ENCODE results near the gene KSR1. TPM values are rescaled to one million over a fixed set of nuclear protein-coding genes. Genes with fewer than 3 reads are reported as not detected.

The KSR1 gene
- total and polyA plus RNA-seq, 2 of the 4 experiments (the other 2 are of a cell fraction): 12.5 to 21.9 TPM

DNA sequence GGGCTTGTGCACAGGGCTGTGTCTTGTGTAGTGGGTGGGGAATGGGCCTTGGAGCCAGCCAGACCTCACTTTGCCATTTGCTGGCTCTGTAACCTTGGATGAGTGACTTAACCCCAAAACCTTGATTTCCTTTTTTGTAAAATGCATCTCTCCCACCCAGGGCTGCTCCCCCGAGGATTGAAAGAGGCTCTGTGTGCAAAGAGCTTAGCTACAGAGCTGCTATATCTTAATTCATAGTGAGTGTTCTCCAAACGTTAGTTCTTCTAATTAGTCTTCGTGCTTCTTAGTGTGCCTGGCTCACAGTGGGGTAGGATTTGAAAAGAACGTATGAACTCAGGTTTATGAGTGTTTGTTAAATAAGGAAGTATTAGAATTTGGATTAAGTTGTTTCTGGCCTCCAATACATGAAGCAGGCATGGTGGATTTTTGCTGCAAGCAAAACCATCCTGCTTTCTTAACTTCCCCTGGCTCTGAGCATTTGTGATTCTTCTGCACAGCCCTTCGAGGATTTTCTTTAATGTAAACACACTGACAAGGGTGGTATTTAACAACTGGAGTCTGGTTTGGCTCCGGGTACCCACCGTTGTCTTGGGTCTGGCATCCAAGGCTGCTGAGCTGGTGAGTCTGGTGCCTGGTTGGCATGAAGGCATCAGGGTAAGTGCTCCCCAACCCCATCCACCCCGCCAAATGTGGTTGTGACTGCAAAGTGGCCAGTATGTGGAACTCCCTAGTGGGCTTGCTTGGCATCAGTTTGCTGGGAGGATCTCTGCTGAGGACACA, 29.7 kb downstream of the KSR1 start:
- DNase-seq: no peak
- Histone ChIP-seq H3K9ac (ENCODE audit: low read depth, low read length) (no peak overlapping the region), H2BK5ac (ENCODE audit: low read depth, low read length, poor library complexity, severe bottlenecking) (no peak overlapping the region), H3K56ac (ENCODE audit: extremely low read depth, insufficient read depth, low read length) (no peak overlapping the region), H3K4ac (ENCODE audit: low read depth, low read length) (peak overlapping the region; percentile 41; the same call in 1 of the 2 replicates), H3K4me3 (ENCODE audit: insufficient read depth, low read depth, low read length) (no peak overlapping the region), H3K4me2 (ENCODE audit: low read depth, low read length) (no peak overlapping the region; the same call in 1 of the 2 replicates), H3K4me1 (ENCODE audit: control insufficient read depth, insufficient read depth, low read length) (peaks cover 27% of the 10 kb centered on the region), H4K8ac (ENCODE audit: low read depth in 2 of 2, low read length in 2 of 2) (no peak overlapping the region), H3K9me3 (ENCODE audit: control insufficient read depth, insufficient read depth, low read length) (no peaks in the 10 kb centered on the region), H3K9me1 (ENCODE audit: insufficient read depth, low read length) (peaks cover 16% of the 10 kb centered on the region), H4K20me1 (ENCODE audit: insufficient read depth, low read length) (peaks cover 67% of the 10 kb centered on the region), H3K36me3 (ENCODE audit: control insufficient read depth, insufficient read depth, low read length) (peaks cover 19% of the 10 kb centered on the region; the same call in 1 of the 2 replicates), H3K18ac (ENCODE audit: low read depth, low read length) (no peak overlapping the region; the same call in 1 of the 2 replicates), H4K5ac (ENCODE audit: low read depth, low read length) (no peak overlapping the region), H2AFZ (replicated peaks; ENCODE audit: low read length, poor library complexity) (no peak overlapping the region), H3K23ac (ENCODE audit: low read depth, low read length) (no peak overlapping the region), H2AK5ac (ENCODE audit: low read depth, low read length) (no peak overlapping the region), H3K27me3 (ENCODE audit: control insufficient read depth, insufficient read depth, low read length) (no peaks in the 10 kb centered on the region), H2BK120ac (ENCODE audit: low read depth, low read length) (no peak overlapping the region), H2AK9ac (replicated peaks; ENCODE audit: low read depth, low read length, poor library complexity) (no peak overlapping the region), H2BK20ac (ENCODE audit: low read depth, low read length) (0 out of 2 replicates have a peak overlapping the region, but pooled peaks have one; percentile 12), H3K27ac (ENCODE audit: insufficient read depth, low read length) (peak overlapping the region; percentile 12; the same call in 1 of the 2 replicates), H3K14ac (replicated peaks; ENCODE audit: low read depth, low read length) (no peak overlapping the region), H2BK15ac (ENCODE audit: low read depth, low read length) (no peak overlapping the region), H3K79me1 (ENCODE audit: low read depth in 1 of 2, low read length in 2 of 2) (peaks cover 32 to 72% of the 10 kb centered on the region in 2 experiments), H4K91ac (ENCODE audit: insufficient read depth, low read depth, low read length) (no peak overlapping the region)
- no TSS peak for BruUV-seq (replicated peaks)
- TF ChIP-seq BHLHE40 (IDR thresholded peaks at IDR 0.05; ENCODE audit: low read depth, low read length) (no peak), RAD21 (IDR thresholded peaks at IDR 0.05; ENCODE audit: low read length) (no peak), CHD1 (IDR thresholded peaks at IDR 0.05; ENCODE audit: low read depth, low read length) (no peak)
- ChIA-PET CTCF (no interaction called here), POLR2A (ENCODE audit: unreplicated experiment) (no interaction called here)
- WGBS, 2 experiments (ENCODE audit: extremely low coverage in 2 of 2, insufficient read length in 1 of 2): 100% methylated on average over 1 of the region's 8 CpGs; no CpG with 5 or more reads in 1 of the 2 experiments
- in situ Hi-C loops (cut with MboI; ENCODE audit: low sequenced_read_pairs): no loop called here
- dilution Hi-C loops (cut with HindIII; ENCODE audit: low sequenced_read_pairs, unreplicated experiment): no loop called here
- ATAC-seq (ENCODE audit: low read depth): peak; percentile 45
- intact Hi-C loops (cut with micrococcal nuclease): no loop called here
